HPDE6-E6E7 (cell line): Measurements from ENCODE around the gene CHRNB2.

Experiments used
- DNase-seq: peaks from one replicate; pipeline ENCODE4 v3.0.0; 2011; ENCODE audit warnings: missing footprints; ENCODE audit errors: extremely low spot score

Gene CHRNB2

DNA sequence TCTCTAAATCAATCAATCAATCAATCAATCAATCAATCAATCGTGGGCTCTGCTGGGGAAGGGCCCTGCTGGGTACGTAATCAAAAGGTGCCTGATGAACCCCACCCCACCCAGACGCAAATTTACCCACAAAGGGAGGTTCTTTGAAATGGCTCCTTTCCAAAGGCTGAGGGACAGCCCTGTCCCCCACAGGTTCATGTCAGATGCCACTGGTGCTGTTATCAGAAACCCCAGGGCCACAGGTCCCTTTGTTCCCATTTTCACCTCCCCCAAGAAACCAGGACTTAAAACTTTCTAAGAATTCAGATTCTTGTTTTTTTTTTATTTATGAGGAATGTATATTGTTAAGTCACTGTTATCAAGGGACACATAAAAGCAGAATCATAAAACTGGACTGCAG lies 14.2 kb downstream of the CHRNB2 start:
- DNase-seq: no peak

DNA sequence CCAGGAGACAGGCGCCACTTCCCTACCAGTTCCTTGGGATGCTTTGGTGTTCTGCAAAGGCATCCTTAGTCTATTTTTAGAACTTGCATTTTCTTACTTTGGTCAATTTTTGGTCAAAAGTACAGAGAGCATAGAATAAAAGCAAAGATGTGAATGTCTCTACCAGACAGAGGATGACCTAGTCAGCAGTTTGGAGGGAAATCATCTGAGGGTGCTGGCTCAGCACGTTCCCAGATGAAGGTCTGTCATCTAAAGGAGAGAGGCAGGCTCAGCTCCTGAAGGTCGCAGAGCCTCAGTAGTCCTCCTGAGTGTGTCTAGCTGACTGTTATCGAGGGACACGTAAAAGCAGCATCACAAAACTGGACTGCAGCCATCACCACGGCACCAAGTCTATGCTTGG lies 15.3 kb downstream of the CHRNB2 start:
- DNase-seq: no peak

DNA sequence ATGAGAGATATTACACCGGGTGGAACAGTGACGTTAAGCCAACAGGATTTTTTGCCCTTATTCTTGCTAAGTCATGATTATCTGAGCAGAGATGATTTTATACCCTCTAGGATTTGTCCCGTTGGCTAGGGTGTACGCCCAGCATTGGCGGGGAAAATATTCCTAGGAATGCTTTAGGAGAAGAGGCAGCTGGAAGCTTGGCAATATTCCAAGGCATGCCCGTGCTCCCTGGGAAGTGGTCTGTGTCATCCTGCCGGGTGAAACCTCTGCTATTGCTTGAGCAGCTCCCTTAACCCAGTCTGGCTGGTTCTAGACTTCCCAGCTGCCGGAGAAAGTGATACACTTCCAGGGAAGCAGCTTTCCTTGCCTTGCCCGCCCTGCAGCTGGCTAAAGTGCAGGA lies 16.2 kb downstream of the CHRNB2 start:
- DNase-seq: no peak

DNA sequence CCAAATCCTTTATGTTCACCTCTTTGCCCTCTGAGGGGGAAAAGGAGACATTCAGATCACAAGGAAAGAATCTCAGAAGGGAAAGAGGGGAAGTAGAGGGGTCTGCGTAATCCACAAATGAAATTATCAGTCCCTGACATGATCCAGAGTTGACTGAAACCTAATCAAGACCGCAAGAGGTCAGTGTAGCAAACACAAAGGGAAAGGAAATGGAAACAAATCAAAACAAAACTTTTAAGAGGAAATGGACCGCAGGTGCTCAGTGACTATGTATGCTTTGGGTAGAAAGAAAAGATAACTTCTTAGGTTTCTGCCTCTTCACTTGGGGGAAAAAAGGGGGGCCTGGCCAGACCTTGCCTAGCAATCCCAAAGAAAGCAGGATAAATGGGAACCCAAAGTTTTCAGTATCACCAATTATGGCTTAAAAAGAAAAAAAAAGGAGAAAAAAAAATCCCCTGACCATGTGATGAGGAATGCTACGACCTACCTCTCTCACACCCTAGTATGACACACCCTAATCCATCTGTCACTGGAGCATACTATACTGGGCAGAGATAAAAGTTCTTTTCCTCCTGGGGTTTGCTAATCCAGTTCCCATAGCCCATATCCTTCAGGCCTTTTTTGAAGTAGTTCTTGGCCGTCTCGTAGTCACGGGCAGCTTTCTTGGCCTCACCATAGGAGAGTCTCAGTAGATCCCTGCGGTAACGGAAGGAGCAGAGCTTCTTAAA lies 16.9 kb downstream of the CHRNB2 start:
- no peak for DNase-seq

DNA sequence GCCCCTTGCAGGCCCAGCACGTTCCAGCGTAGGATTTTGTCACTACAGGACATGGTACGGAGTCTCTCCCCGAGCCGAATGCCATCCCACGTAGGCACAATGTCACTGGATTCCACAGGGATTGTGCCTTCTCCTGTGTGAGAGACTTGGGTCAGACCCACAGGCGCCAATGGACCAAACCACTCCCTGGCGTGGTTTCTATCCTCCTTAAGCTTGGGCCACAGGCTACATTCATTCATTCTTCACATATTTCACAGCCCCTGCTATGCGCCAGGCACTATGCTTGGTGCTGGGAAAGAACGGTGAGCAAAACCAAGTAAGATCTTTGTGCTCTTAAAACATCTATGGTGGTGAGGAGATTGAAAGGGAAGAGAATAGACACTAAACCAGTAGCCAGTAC lies 18.7 kb downstream of the CHRNB2 start:
- no peak for DNase-seq

DNA sequence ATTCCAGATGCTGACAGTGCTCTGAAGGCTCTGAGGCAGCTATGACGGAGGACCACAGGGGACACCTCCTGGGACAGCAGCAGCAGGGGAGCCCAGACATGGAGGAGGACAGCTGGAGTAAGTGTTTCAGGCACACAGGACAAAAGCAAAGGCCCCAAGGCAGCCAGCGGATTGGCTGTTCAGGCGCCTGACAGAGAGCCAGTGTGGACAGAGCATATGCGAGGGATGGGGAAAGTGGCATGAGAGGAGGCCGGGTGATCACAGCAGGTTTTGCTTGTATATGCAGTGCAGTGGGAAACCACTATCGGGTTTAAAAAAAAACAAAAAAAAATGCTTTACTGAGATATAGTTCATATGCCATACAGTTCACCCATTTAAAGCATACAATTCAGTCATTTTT lies 19.1 kb downstream of the CHRNB2 start:
- DNase-seq: no peak

DNA sequence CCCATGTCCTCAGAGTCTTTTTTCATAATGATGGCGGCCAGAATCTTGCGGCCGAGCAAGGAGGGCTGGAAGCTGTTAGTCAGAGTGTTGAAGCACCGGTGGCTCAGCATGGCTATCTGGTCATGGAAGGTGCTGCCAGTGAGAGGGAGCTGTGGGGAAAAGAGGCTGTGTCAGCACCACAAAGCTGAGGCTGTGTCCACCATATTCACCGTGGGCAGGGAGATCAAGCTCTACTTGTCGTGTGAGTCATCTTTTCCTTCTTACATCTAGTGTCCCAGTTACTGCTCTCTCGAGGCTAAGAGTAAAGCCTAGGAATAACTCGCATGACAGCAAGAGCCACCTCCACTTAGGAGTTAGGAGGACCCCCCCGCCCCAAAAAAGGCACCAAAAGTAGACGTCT lies 22.2 kb downstream of the CHRNB2 start:
- no peak for DNase-seq

DNA sequence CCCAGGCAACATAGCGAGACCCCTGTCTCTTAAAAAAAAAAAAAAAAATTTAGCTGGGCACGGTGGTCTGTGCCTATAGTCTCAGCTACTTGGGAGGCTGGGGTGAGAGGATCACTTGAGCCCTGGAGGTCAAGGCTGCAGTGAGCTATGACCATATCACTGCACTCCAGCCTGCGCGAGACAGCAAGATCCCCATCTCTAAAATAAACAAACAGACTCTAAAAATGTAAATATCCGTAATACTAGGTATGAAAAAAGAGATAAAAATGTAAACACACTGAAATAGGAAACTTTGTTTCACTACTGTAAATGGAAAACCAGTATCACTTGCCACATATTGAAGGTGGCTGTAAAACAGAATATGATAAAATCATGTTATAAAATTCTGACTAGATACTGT lies 23.2 kb downstream of the CHRNB2 start:
- no peak for DNase-seq

DNA sequence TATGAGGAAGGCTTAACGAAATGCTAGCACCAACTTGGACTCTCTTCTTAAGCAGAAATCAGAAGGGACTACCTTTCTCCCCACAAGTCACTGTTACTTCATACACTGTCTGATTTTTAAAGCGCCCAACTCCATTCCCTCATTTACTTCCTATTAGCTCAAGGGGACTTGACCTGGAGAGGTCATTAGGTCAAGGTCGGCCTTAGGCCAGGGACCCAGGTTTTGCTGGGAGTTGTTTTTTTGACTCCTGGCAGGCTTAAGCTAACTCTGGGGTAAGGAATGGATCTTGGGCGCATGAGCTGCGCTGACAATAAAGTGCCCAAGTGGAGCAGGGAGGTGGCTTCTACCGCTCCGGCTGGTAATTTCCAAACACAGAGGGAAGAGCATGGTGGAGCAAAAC lies 23.6 kb downstream of the CHRNB2 start:
- no peak for DNase-seq

DNA sequence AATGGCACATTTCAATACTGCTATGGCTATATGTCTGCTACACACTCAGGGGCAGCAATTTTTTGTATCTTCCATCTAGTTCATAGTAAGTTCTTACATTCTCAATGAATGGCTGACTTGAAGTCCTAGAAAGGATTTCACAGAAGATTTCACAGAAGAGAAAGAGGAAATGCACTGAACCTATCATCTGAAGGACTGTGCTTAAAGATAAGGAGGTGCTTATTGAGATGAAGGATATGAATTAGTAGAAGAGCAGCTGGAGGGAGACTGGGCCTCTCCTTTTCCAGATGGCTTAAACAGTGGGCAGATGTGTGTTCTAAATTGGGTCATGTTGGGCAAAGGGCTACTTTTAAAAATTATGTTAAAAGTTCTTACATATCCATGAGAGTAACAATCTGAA lies 25.8 kb downstream of the CHRNB2 start:
- DNase-seq: no peak

DNA sequence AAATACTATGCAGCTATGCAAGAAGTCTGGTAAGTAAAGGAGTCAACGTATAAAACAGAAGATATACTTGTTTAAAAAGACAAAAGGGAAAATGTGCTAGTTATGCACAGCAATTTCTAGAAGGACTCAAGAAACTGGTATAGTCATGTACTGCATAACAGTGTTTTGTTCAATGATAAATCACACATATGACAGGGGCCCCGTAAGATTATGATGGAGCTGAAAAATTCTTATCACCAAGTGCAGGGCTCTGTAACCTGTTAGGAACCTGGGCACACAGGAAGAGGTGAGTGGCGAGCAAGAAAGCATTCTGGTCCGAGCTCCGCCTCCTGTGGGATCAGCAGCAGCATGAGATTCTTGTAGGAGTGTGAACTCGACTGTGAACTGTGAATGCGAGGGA lies 27.2 kb downstream of the CHRNB2 start:
- DNase-seq: no peak

DNA sequence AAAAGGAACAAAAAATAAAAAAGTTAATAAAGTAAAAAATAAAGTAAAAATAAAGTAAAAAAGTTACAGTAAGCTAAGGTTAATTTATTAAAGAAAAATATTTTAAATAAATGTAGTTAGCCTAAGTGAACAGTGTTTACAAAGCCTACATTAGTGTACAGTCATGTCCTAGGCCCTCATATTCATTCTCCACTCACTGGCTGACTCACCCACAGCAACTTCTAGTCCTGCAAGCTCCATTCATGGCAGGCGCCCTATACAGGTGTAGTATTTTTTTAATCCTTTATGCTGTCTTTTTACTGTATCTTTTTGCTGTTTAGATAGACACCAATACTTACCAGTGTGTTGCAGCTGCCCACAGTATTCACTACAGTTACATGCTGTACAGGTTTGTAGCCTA lies 28.0 kb downstream of the CHRNB2 start:
- DNase-seq: no peak

DNA sequence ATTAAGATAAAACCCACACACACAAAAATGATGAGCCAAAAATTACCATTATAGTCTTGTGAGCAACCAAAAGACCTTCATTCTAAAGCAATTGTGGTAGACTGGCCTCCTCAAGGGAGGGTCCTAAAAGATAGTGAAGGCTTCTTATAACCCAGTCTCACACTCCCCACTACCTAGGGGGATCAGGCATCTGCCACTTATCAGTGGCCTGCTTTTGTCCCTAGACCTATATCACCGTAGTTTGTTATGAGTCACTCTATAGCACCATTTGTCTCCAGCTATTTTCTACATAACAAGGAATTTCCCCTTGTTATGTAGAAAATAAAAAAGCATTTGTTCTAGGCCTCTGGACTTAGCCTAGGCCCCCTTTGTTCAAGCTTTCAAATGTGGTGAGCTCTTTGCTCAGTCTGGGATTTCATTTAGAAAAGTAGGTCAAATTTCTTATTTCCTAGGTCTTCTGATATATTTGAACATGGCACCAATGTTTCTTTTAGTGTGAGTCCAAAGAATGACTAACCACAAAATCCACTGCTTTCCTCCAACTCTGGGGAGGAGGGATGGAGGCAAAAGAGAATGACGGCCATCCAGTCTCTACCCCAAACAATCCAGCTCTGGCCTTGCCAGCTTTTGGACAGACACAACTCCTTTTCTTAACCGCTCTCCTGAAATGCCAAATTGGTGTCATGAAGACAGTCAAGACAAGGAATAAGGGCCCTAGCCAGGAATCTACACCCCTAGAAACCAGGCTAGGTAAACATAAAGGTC lies 31.5 kb downstream of the CHRNB2 start:
- DNase-seq: no peak

DNA sequence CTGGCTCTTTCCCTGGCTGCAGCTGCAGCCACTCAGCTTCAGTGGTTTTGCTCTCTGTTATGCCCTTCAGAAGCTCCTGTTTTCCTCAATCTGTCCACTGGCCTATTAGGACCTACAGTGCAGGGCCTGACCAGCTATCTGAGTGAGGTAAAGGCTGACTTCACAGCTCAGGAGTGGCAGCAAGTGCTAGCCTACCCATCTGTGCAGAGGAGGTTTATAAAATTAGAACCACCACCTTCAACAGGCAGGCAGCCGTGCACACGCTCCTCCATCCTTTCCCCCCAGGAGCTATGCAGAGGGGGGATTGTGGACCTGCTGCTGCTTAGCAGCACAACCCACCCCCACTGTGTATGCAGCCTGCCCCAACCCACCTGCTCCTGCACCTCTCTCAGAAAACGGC lies 32.1 kb downstream of the CHRNB2 start:
- no peak for DNase-seq

DNA sequence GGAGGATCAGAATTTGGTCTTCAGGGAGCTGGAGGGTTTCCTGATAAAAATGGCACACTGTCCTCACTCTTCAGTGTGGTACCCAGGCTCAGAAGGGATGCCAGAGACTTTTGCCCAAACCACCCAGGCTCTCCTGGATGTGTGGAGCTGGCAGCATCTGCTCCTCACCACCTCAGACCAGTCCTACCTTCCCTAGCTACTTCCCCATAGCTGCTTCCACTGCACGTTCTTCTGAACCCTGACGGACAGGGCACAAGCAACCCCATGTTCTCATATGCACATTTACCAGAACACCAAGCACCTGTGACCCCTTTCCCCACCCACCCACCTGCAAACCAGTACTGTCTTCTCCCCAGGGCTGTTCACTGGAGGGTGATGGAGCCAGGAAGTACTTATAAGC lies 35.7 kb downstream of the CHRNB2 start:
- DNase-seq: no peak

DNA sequence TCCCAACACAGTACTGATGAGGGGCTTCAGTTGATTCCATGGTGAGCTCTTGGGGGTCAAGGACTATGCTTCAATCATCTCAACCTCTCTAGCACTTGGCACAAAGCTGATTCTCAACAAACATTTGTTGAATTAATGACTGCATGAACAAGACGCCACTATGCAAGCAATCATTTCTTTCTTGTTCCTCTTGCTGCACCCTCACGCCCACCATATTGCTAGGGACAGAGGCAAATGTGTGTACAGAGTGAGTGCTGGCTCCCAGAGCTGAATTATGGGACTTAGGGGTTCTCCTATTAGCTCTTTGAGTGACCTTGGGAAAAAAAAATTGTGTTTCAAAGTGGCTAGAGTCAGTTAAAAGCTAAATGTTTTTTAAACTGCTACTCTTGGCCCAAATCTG lies 38.0 kb downstream of the CHRNB2 start:
- no peak for DNase-seq

DNA sequence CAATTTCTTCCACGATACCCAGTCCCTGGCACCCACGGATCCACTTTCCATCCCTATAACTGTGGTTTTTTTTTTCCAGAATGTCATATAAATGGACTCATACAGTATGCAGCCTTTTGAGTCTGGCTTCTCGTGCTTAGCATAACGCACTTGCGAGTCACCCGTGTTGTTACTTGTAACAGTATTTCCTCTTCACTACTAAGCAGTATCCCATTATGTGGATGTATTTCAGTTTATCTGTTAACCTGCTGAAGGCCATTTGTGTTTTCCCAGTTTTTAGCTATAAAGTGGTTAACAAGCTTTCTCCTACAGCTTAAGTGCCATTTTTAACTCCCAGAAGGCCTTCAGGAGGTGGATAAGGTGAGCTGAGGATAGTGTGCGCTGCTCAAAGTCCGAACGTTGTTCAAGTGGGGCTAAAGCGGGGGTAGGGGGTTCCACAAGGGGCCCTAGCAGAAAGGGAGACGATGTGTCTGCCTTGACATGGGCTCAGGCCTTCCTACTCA lies 39.6 kb downstream of the CHRNB2 start:
- no peak for DNase-seq

DNA sequence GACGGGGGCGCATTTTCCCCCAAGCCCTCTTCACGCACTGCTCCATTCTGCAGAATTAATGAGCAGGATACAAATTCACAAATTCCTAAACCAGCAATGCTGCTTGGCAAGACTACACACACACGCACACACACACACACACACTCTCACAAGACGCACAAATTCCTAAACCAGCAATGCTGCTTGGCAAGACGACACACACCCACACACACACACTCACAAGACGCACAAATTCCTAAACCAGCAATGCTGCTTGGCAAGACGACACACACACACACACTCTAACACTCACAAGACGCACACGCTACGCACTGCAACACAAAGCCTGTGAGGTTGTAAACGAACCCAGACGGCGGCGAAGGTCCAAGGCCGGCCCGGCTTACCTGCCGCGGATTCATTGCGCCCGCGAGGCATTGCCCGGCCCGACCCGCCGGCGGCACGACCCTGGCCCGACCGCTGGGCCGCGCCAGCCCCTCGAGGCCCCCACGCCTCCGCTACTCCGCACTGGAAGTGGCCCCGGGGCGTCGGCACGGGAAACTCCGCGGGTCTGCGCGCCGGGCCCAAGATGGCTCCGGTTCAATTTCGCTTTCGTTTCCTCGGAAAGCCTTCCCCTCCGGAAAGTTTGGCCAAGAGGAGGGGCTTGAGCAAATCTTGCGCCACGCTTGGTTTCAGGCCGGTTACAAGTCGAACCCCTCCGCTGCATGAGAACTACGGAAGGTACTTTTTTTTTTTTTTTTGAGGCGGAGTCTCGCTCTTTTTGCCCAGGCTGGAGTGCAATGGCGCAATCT lies 40.2 kb downstream of the CHRNB2 start, which contains the start of gene ADAR:
Gene ADAR (minus strand): TSS at position 578 of the 788 bp plus-strand sequence. CDS start 180 bp downstream, at position 398.
- DNase-seq: peak; percentile 75

DNA sequence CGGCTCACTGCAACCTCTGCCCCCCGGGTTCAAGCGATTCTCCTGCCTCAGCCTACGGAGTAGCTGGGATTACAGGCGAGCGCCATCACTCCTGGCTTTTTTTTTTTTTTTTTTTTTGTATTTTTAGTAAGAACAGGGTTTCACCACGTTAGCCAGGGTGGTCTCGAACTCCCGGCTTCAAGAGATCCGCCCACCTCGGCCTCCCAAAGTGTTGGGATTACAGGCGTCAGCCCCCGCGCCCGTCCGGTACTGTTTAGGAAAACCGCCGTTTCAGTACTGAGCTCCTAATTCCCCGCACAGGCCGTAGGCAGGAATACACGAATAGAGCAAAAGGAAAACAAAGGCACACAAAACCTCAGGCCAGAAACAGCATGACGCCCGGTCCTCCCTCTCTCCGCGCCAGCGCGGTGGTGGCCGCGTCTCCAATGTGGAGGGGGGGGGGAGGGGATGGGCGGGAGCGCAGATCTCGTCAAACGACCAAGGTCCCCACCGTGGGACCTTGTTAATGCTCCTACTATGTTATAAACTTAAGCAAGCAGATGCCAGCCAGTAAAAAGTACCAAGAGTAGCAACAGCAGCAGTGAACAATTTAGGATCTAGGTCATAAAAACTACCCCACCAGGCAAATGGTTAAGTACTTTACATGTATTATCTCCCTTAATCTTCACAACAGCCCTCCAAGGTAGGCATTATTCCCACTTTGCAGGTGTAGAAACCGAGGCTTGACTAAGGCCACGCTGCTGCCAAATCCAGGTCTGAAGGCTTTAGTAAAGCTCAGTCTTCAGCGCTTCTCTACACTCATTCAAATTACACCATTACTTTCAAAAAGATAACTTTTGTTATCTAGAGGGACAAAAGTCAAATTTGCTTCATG lies 41.1 kb downstream of the CHRNB2 start:
- no peak for DNase-seq

DNA sequence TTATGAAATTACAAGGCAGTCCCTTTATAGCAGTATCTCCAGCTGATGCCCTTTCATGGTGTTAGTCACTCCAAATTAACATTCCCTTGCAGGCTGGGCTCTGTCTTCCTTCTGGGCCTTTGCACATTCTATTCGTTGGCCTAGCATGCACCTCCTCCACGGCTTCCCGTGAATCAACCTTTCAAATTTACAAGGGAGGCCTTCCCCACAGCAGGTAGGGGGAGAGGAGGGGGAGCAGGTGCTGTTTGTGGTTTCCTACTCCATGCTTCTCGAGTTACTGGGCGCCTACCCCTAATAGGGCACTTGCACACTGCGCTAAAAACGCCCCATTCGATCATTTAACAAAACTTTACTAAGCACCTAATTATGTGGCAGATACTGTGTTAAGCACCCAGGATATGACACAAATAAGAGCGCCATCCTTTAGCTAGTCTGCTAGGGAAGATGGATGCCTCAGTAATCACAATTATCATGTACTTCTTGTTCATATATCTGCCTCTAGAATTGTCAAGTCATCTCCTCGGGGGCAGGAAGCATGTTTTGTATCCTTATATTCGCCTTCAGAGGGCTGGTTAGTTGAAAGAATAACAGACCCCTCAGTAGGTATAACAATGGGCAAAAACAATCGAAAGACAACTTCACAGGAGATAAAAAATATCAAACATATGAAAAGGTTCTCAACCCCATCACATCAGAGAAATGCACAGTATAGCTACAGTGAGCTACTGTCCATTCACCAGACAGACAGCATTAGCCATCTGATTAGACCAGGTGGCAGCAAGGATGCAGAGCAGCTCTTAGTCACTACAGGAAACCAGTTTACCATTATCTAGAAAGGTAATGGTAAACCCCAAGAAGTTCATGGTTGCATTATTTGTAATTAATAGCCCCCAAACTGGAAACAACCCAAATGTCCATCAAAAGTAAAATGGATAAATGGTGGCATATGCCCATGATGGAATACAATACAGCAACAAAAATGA lies 42.1 kb downstream of the CHRNB2 start:
- peak; percentile 44 for DNase-seq
